Karpas-422 (cell line): ENCODE measurements around the gene FCGR2B. TPM values are rescaled to one million over a fixed set of nuclear protein-coding genes. Genes with fewer than 3 reads are reported as not detected.
A peak's percentile ranks its signal among the peaks of the same experiment; 100 is the strongest.
"Not testable (repeated sequence)": the region's sequence is repeated elsewhere in the genome, so short reads cannot be mapped to it uniquely, and the experiment has no call there.

ENCODE experiments used
- DNase-seq: peaks from one replicate; pipeline ENCODE4 v3.0.0-alpha.2; 2015
- H2AFZ ChIP-seq: fragments of 200-600 bp; sonication (generic); 2 replicates; pipeline ENCODE4 v1.6.1; 2014; ENCODE audit warnings: antibody characterized with exemption, low read length, mixed read lengths
- H3K27ac ChIP-seq: fragments of 200-600 bp; sonication (generic); 2 replicates; pipeline ENCODE4 v1.5.1; 2014; ENCODE audit warnings: mild to moderate bottlenecking, low read length, moderate library complexity
- H3K27me3 ChIP-seq: fragments of 200-600 bp; sonication (generic); 2 replicates; pipeline ENCODE4 v1.6.1; 2014; ENCODE audit warnings: low read length, mixed read lengths
- H3K36me3 ChIP-seq: fragments of 200-600 bp; sonication (generic); 2 replicates; pipeline ENCODE4 v1.6.1; 2014; ENCODE audit warnings: low read length, mixed read lengths; ENCODE audit not compliant: insufficient read depth
- H3K4me1 ChIP-seq: fragments of 200-600 bp; sonication (generic); 2 replicates; pipeline ENCODE4 v1.6.1; 2014; ENCODE audit warnings: mild to moderate bottlenecking, low read length, mixed read lengths
- H3K4me2 ChIP-seq: fragments of 200-600 bp; sonication (generic); 2 replicates; pipeline ENCODE4 v1.6.1; 2014; ENCODE audit warnings: low read length, low read depth, mild to moderate bottlenecking; ENCODE audit not compliant: poor library complexity, severe bottlenecking
- H3K4me3 ChIP-seq: fragments of 200-600 bp; sonication (generic); 2 replicates; pipeline ENCODE4 v1.5.1; 2014; ENCODE audit warnings: mild to moderate bottlenecking, antibody characterized with exemption, low read length, mixed read lengths
- H3K79me2 ChIP-seq: fragments of 200-600 bp; sonication (generic); 2 replicates; pipeline ENCODE4 v1.6.1; 2014; ENCODE audit warnings: mild to moderate bottlenecking, low read length, mixed read lengths
- H3K9ac ChIP-seq: fragments of 200-600 bp; sonication (generic); 2 replicates; pipeline ENCODE4 v1.6.0; 2014; ENCODE audit warnings: low read length
- H3K9me2 ChIP-seq: fragments of 200-600 bp; sonication (generic), shearing (Covaris generic); replicated peaks from 2 replicates; pipeline ENCODE4 v1.6.0; 2014; ENCODE audit warnings: mild to moderate bottlenecking, low read length, moderate library complexity; ENCODE audit not compliant: insufficient read depth
- H3K9me3 ChIP-seq: fragments of 300-700, 200-600 bp; sonication (generic); 2 replicates; pipeline ENCODE4 v1.6.1; 2014; ENCODE audit warnings: low read length, mixed read lengths
- H4K20me1 ChIP-seq: fragments of 200-600 bp; sonication (generic); 2 replicates; pipeline ENCODE4 v1.6.1; 2014; ENCODE audit warnings: mild to moderate bottlenecking, antibody characterized with exemption, low read length, low read depth; ENCODE audit not compliant: insufficient read depth
- total RNA-seq: library from RNA; depleted of rRNA; stranded (reverse); fragments of >200 nt; shearing (Covaris generic); gene quantifications from 2 replicates; pipeline ENCODE4 v1.2.3, GENCODE V29; 2014; ENCODE audit warnings: low replicate concordance

FCGR2B gene
- total RNA-seq, 1 experiment from 2014 or later = 581 TPM

GRCh38 chr1:161663569-161663968 is 626 bp downstream of the FCGR2B start:
- peak overlapping the region; percentile 65 for H3K4me3 ChIP-seq

GRCh38 chr1:161664689-161665088 is 1.7 kb downstream of the FCGR2B start:
- H3K27ac ChIP-seq, H3K79me2 ChIP-seq, H3K9ac ChIP-seq, H3K4me1 ChIP-seq, H3K27me3 ChIP-seq, H4K20me1 ChIP-seq, H3K4me2 ChIP-seq, H3K4me3 ChIP-seq, H2AFZ ChIP-seq, H3K9me3 ChIP-seq, H3K9me2 ChIP-seq, H3K36me3 ChIP-seq, DNase-seq: not testable (repeated sequence)

More at GRCh38 chr1:161663569-161663968, 626 bp downstream of the FCGR2B start:
- H3K27ac ChIP-seq = peak overlapping the region; percentile 67; the same call in 1 of the 2 replicates
- not testable (repeated sequence) for H3K27me3 ChIP-seq, H3K36me3 ChIP-seq, H3K4me1 ChIP-seq, H3K79me2 ChIP-seq, H3K9me2 ChIP-seq, H4K20me1 ChIP-seq, H3K9me3 ChIP-seq, DNase-seq, H2AFZ ChIP-seq
- peak overlapping the region; percentile 68 for H3K9ac ChIP-seq
- peak overlapping the region; percentile 62 for H3K4me2 ChIP-seq

GRCh38 chr1:161671045-161672020 is 8.4 kb downstream of the FCGR2B start:
- not testable (repeated sequence) for H3K27ac ChIP-seq, H3K4me2 ChIP-seq, H4K20me1 ChIP-seq, H3K4me1 ChIP-seq, H3K9ac ChIP-seq, H3K27me3 ChIP-seq, H3K79me2 ChIP-seq, H3K9me3 ChIP-seq, H3K4me3 ChIP-seq, H2AFZ ChIP-seq, H3K9me2 ChIP-seq
- peaks cover 22% of the 10 kb centered on the region for H3K36me3 ChIP-seq
- DNase-seq = peak; percentile 40

- peaks cover 41% of the 10 kb centered on the region for H3K36me3 ChIP-seq
- H3K4me1 ChIP-seq, H3K27me3 ChIP-seq, H4K20me1 ChIP-seq, H3K9me3 ChIP-seq, H3K9ac ChIP-seq, H3K79me2 ChIP-seq, H3K27ac ChIP-seq, H3K4me2 ChIP-seq, H3K4me3 ChIP-seq, H3K9me2 ChIP-seq, H2AFZ ChIP-seq: not testable (repeated sequence)
- peak; percentile 37 for DNase-seq
Observed at GRCh38 chr1:161673437-161673836, 10.5 kb downstream of the FCGR2B start.

GRCh38 chr1:161674447-161674846 is 11.5 kb downstream of the FCGR2B start:
- not testable (repeated sequence) for H3K4me1 ChIP-seq

GRCh38 chr1:161674908-161675307 is 12.0 kb downstream of the FCGR2B start:
- H3K27ac ChIP-seq, H2AFZ ChIP-seq, H3K9me2 ChIP-seq, H3K4me3 ChIP-seq, H3K27me3 ChIP-seq, H3K4me2 ChIP-seq, H4K20me1 ChIP-seq, H3K9ac ChIP-seq, H3K79me2 ChIP-seq, H3K9me3 ChIP-seq, H3K4me1 ChIP-seq: not testable (repeated sequence)
- H3K36me3 ChIP-seq = peaks cover 46% of the 10 kb centered on the region
- peak; percentile 36 for DNase-seq

More at GRCh38 chr1:161674447-161674846, 11.5 kb downstream of the FCGR2B start:
- not testable (repeated sequence) for H3K27me3 ChIP-seq, H3K79me2 ChIP-seq, H3K27ac ChIP-seq, H3K9ac ChIP-seq, H2AFZ ChIP-seq, H3K4me3 ChIP-seq, H4K20me1 ChIP-seq, H3K9me3 ChIP-seq, H3K4me2 ChIP-seq, H3K9me2 ChIP-seq
- peak; percentile 41 for DNase-seq
- peaks cover 46% of the 10 kb centered on the region for H3K36me3 ChIP-seq

- Histone ChIP-seq H4K20me1 (no peaks in the 10 kb centered on the region), H3K79me2 (no peaks in the 10 kb centered on the region), H3K4me1 (peaks cover 9% of the 10 kb centered on the region; the same call in 1 of the 2 replicates), H3K27ac (peak overlapping the region; percentile 1; the same call in 1 of the 2 replicates), H3K27me3 (no peaks in the 10 kb centered on the region), H3K9me2 (no peaks in the 10 kb centered on the region), H3K9me3 (no peaks in the 10 kb centered on the region), H3K36me3 (peaks cover 41% of the 10 kb centered on the region), H2AFZ (no peak overlapping the region), H3K4me3 (no peak overlapping the region), H3K9ac (no peak overlapping the region), H3K4me2 (no peak overlapping the region)
- DNase-seq = peak; percentile 47
Observed at GRCh38 chr1:161676441-161676840, 13.5 kb downstream of the FCGR2B start.

- H3K4me2 ChIP-seq = no peak overlapping the region
- no peak overlapping the region for H3K4me3 ChIP-seq
- DNase-seq = peak; percentile 49
- peaks cover 9% of the 10 kb centered on the region; the same call in 1 of the 2 replicates for H3K4me1 ChIP-seq
- no peak overlapping the region; the same call in 1 of the 2 replicates for H3K27ac ChIP-seq
- peaks cover 38% of the 10 kb centered on the region for H3K36me3 ChIP-seq
- H3K27me3 ChIP-seq = no peaks in the 10 kb centered on the region
- H3K79me2 ChIP-seq = no peaks in the 10 kb centered on the region
- no peaks in the 10 kb centered on the region for H3K9me2 ChIP-seq
- H3K9me3 ChIP-seq = no peaks in the 10 kb centered on the region
- H2AFZ ChIP-seq = no peak overlapping the region
- no peak overlapping the region for H3K9ac ChIP-seq
- no peaks in the 10 kb centered on the region for H4K20me1 ChIP-seq
Observed at GRCh38 chr1:161676958-161677689, 14.2 kb downstream of the FCGR2B start.
